GM19099 (cell line): ENCODE results near the gene NCDN.

ENCODE experiments used
- POLR2A ChIP-seq: IDR thresholded peaks from 3 replicates; pipeline ENCODE4 v1.6.1; 2011; ENCODE audit warnings: low read depth; ENCODE audit not compliant: insufficient read length; ENCODE audit errors: extremely low read depth

Gene NCDN

GRCh38 chr1:35557611-35558373 is at the start of gene NCDN:
Gene NCDN (plus strand): TSS chr1:35557799. CDS start chr1:35558191, 392 bp downstream.
- peak; percentile 90 for TF ChIP-seq POLR2A

GRCh38 chr1:35507947-35508346 is 49.7 kb upstream of the NCDN start:
- no peak for TF ChIP-seq POLR2A

- no peak for TF ChIP-seq POLR2A
Measured at GRCh38 chr1:35509558-35509957, 48.0 kb upstream of the NCDN start.

- no peak for TF ChIP-seq POLR2A
Measured at GRCh38 chr1:35511305-35511704, 46.3 kb upstream of the NCDN start.

GRCh38 chr1:35518183-35518582 is 39.4 kb upstream of the NCDN start:
- TF ChIP-seq POLR2A: no peak

GRCh38 chr1:35519432-35519831 is 38.2 kb upstream of the NCDN start:
- TF ChIP-seq POLR2A: no peak

- TF ChIP-seq POLR2A: no peak
Measured at GRCh38 chr1:35524106-35524505, 33.5 kb upstream of the NCDN start.

GRCh38 chr1:35530168-35530567 is 27.4 kb upstream of the NCDN start:
- no peak for TF ChIP-seq POLR2A

- no peak for TF ChIP-seq POLR2A
Measured at GRCh38 chr1:35530946-35531345, 26.7 kb upstream of the NCDN start.

GRCh38 chr1:35531368-35531767 is 26.2 kb upstream of the NCDN start:
- TF ChIP-seq POLR2A: no peak

- no peak for TF ChIP-seq POLR2A
Measured at GRCh38 chr1:35532497-35533223, 24.9 kb upstream of the NCDN start.

GRCh38 chr1:35533586-35533985 is 24.0 kb upstream of the NCDN start:
- TF ChIP-seq POLR2A: no peak

- no peak for TF ChIP-seq POLR2A
Measured at GRCh38 chr1:35535243-35535642, 22.4 kb upstream of the NCDN start.

- TF ChIP-seq POLR2A: no peak
Measured at GRCh38 chr1:35536556-35537162, 20.9 kb upstream of the NCDN start.

- TF ChIP-seq POLR2A: no peak
Measured at GRCh38 chr1:35537806-35538205, 19.8 kb upstream of the NCDN start.

- TF ChIP-seq POLR2A: no peak
Measured at GRCh38 chr1:35539073-35539823, 18.4 kb upstream of the NCDN start.

GRCh38 chr1:35539824-35540261 is 17.8 kb upstream of the NCDN start:
- peak; percentile 25 for TF ChIP-seq POLR2A
